Measurements from ENCODE around the gene TSPAN18. TPM values are rescaled to one million over a fixed set of nuclear protein-coding genes. Genes with fewer than 3 reads are reported as not detected.

The TSPAN18 gene
- total RNA-seq, 4 donors from 2014 or later: 6.7 to 13.1 (median 7.9) TPM

GRCh38 chr11:44694443-44694842 is 32.3 kb upstream of the TSPAN18 start:
- H3K4me3 ChIP-seq: no peak overlapping the region
- H3K36me3 ChIP-seq: no peaks in the 10 kb centered on the region
- H3K27me3 ChIP-seq: no peaks in the 10 kb centered on the region
- H3K4me1 ChIP-seq: no peaks in the 10 kb centered on the region
- DNase-seq (ENCODE audit: low spot score in 2 of 2): no peak
- TF ChIP-seq EP300 (IDR thresholded peaks at IDR 0.05): no peak
- no peak for TF ChIP-seq POLR2A (IDR thresholded peaks at IDR 0.05)
- TF ChIP-seq, protein P1, sequence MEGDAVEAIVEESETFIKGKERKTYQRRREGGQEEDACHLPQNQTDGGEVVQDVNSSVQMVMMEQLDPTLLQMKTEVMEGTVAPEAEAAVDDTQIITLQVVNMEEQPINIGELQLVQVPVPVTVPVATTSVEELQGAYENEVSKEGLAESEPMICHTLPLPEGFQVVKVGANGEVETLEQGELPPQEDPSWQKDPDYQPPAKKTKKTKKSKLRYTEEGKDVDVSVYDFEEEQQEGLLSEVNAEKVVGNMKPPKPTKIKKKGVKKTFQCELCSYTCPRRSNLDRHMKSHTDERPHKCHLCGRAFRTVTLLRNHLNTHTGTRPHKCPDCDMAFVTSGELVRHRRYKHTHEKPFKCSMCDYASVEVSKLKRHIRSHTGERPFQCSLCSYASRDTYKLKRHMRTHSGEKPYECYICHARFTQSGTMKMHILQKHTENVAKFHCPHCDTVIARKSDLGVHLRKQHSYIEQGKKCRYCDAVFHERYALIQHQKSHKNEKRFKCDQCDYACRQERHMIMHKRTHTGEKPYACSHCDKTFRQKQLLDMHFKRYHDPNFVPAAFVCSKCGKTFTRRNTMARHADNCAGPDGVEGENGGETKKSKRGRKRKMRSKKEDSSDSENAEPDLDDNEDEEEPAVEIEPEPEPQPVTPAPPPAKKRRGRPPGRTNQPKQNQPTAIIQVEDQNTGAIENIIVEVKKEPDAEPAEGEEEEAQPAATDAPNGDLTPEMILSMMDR (IDR thresholded peaks at IDR 0.05): no peak
- no peak overlapping the region for H3K27ac ChIP-seq
- no peaks in the 10 kb centered on the region for H3K9me3 ChIP-seq
- 79 to 84% methylated on average over 10 to 12 of the region's 12 CpGs for WGBS, 2 donors

- no peaks in the 10 kb centered on the region for H3K36me3 ChIP-seq
- H3K4me1 ChIP-seq: no peaks in the 10 kb centered on the region
- no peak for DNase-seq (ENCODE audit: low spot score in 2 of 2)
- WGBS, 2 donors: 64 to 70% methylated on average over 4 of the region's 4 CpGs
- H3K9me3 ChIP-seq: no peaks in the 10 kb centered on the region
- no peak overlapping the region for H3K27ac ChIP-seq
- no peak overlapping the region for H3K4me3 ChIP-seq
- TF ChIP-seq, protein P1 (IDR thresholded peaks at IDR 0.05): no peak
- TF ChIP-seq POLR2A (IDR thresholded peaks at IDR 0.05): no peak
- TF ChIP-seq EP300 (IDR thresholded peaks at IDR 0.05): no peak
- no peaks in the 10 kb centered on the region for H3K27me3 ChIP-seq
Observed at GRCh38 chr11:44695169-44695833, 31.5 kb upstream of the TSPAN18 start.

- Histone ChIP-seq H3K4me3 (no peak overlapping the region), H3K36me3 (no peaks in the 10 kb centered on the region), H3K27me3 (no peaks in the 10 kb centered on the region), H3K9me3 (peaks cover 0 to 5% (median 0%) of the 10 kb centered on the region in 4 donors), H3K4me1 (peaks cover 0 to 7% (median 0%) of the 10 kb centered on the region in 4 donors), H3K27ac (no peak overlapping the region)
- TF ChIP-seq, protein P1 (IDR thresholded peaks at IDR 0.05): no peak
- TF ChIP-seq POLR2A (IDR thresholded peaks at IDR 0.05): no peak
- no peak for TF ChIP-seq EP300 (IDR thresholded peaks at IDR 0.05)
- WGBS, 2 donors: 72 to 80% methylated on average over 13 of the region's 13 CpGs
- DNase-seq (ENCODE audit: low spot score in 2 of 2): no peak
Observed at GRCh38 chr11:44698252-44698912, 28.4 kb upstream of the TSPAN18 start.

GRCh38 chr11:44699497-44700408 is 27.0 kb upstream of the TSPAN18 start:
- Histone ChIP-seq H3K27me3 (no peaks in the 10 kb centered on the region), H3K9me3 (peaks cover 0 to 11% (median 0%) of the 10 kb centered on the region in 4 donors), H3K27ac (no peak overlapping the region), H3K36me3 (no peaks in the 10 kb centered on the region), H3K4me1 (peaks cover 0 to 7% (median 0%) of the 10 kb centered on the region in 4 donors), H3K4me3 (no peak overlapping the region)
- 65 to 79% methylated on average over 12 of the region's 12 CpGs for WGBS, 2 donors
- DNase-seq (ENCODE audit: low spot score in 2 of 2): no peak
- TF ChIP-seq EP300 (IDR thresholded peaks at IDR 0.05) (no peak), POLR2A (IDR thresholded peaks at IDR 0.05) (no peak)
- TF ChIP-seq, protein P1 (IDR thresholded peaks at IDR 0.05): no peak

Data from tibial nerve (tissue), 4 donors.